ENCODE measurements around the gene DIS3L2. TPM values are rescaled to one million over a fixed set of nuclear protein-coding genes. Genes with fewer than 3 reads are reported as not detected.
A peak's percentile ranks its signal among the peaks of the same experiment; 100 is the strongest.
"Not testable (repeated sequence)": the region's sequence is repeated elsewhere in the genome, so short reads cannot be mapped to it uniquely, and the experiment has no call there.

DIS3L2 gene
- total RNA-seq, 2 donors from 2014 or later = 39.5 to 42.4 TPM

GRCh38 chr2:232029346-232029745, 67.8 kb downstream of the DIS3L2 start:
- peaks cover 36% of the 10 kb centered on the region for H3K36me3 Mint-ChIP-seq (ENCODE audit: low read depth)
- no peak overlapping the region for H3K27ac Mint-ChIP-seq
- no peak overlapping the region for H3K27ac ChIP-seq (ENCODE audit: low read depth, low read length)
- H3K4me3 ChIP-seq (ENCODE audit: low read length) = no peak overlapping the region
- H3K9me3 Mint-ChIP-seq = peaks cover 9% of the 10 kb centered on the region
- peaks cover 4% of the 10 kb centered on the region for H3K4me1 Mint-ChIP-seq
- no peaks in the 10 kb centered on the region for H3K9me3 ChIP-seq (ENCODE audit: control insufficient read depth, low read length)
- TF ChIP-seq CTCF (conservative IDR thresholded peaks at IDR 0.05) = no peak
- DNase-seq = no peak
- H3K27me3 ChIP-seq (ENCODE audit: control insufficient read depth, insufficient read depth, low read length, poor library complexity, severe bottlenecking) = no peaks in the 10 kb centered on the region
- no peak overlapping the region for H3K4me3 Mint-ChIP-seq
- no peaks in the 10 kb centered on the region for H3K4me1 ChIP-seq (ENCODE audit: control insufficient read depth, insufficient read depth, low read length)
- peaks cover 19% of the 10 kb centered on the region for H3K36me3 ChIP-seq (ENCODE audit: control insufficient read depth, insufficient read depth, low read length)
- H3K27me3 Mint-ChIP-seq (ENCODE audit: insufficient read depth) = no peaks in the 10 kb centered on the region
- WGBS, 2 experiments (ENCODE audit: insufficient coverage in 1 of 2, insufficient read length in 1 of 2) = 62 to 79% methylated on average over 3 to 4 of the region's 4 CpGs
- H3K9ac ChIP-seq (ENCODE audit: extremely low read depth, low read length, poor library complexity, severe bottlenecking) = no peak overlapping the region

- H3K9me3 ChIP-seq (ENCODE audit: control insufficient read depth, low read length) = no peaks in the 10 kb centered on the region
- H3K27me3 ChIP-seq (ENCODE audit: control insufficient read depth, insufficient read depth, low read length, poor library complexity, severe bottlenecking) = no peaks in the 10 kb centered on the region
- TF ChIP-seq CTCF (conservative IDR thresholded peaks at IDR 0.05) = peak; percentile 69
- H3K4me1 ChIP-seq (ENCODE audit: control insufficient read depth, insufficient read depth, low read length) = no peaks in the 10 kb centered on the region
- WGBS, 2 experiments (ENCODE audit: insufficient coverage in 1 of 2, insufficient read length in 1 of 2) = 90 to 100% methylated on average over 1 to 2 of the region's 2 CpGs
- H3K4me3 ChIP-seq (ENCODE audit: low read length) = no peak overlapping the region
- Mint-ChIP-seq H3K4me3 (no peak overlapping the region), H3K27ac (no peak overlapping the region), H3K27me3 (ENCODE audit: insufficient read depth) (no peaks in the 10 kb centered on the region), H3K4me1 (peaks cover 4% of the 10 kb centered on the region), H3K36me3 (ENCODE audit: low read depth) (peaks cover 41% of the 10 kb centered on the region), H3K9me3 (peaks cover 17% of the 10 kb centered on the region)
- peak; percentile 61 for DNase-seq
- no peak overlapping the region for H3K9ac ChIP-seq (ENCODE audit: extremely low read depth, low read length, poor library complexity, severe bottlenecking)
- H3K36me3 ChIP-seq (ENCODE audit: control insufficient read depth, insufficient read depth, low read length) = peaks cover 14% of the 10 kb centered on the region
- H3K27ac ChIP-seq (ENCODE audit: low read depth, low read length) = no peak overlapping the region
These were observed 68.7 kb downstream of the DIS3L2 start for GRCh38 chr2:232030229-232030628.

- DNase-seq; H3K4me3 ChIP-seq (ENCODE audit: low read length); H3K4me3 Mint-ChIP-seq; H3K36me3 ChIP-seq (ENCODE audit: control insufficient read depth, insufficient read depth, low read length); H3K4me1 ChIP-seq (ENCODE audit: control insufficient read depth, insufficient read depth, low read length); H3K27ac Mint-ChIP-seq; H3K9ac ChIP-seq (ENCODE audit: extremely low read depth, low read length, poor library complexity, severe bottlenecking); H3K27me3 ChIP-seq (ENCODE audit: control insufficient read depth, insufficient read depth, low read length, poor library complexity, severe bottlenecking); H3K27ac ChIP-seq (ENCODE audit: low read depth, low read length); H3K9me3 ChIP-seq (ENCODE audit: control insufficient read depth, low read length); H3K27me3 Mint-ChIP-seq (ENCODE audit: insufficient read depth): not testable (repeated sequence)
- Mint-ChIP-seq H3K4me1 (peaks cover 15% of the 10 kb centered on the region), H3K36me3 (ENCODE audit: low read depth) (peaks cover 58% of the 10 kb centered on the region), H3K9me3 (peaks cover 38% of the 10 kb centered on the region)
- 94% methylated on average over 2 of the region's 2 CpGs for WGBS, 2 experiments (ENCODE audit: insufficient coverage in 1 of 2, insufficient read length in 1 of 2)
These were observed 73.8 kb downstream of the DIS3L2 start for GRCh38 chr2:232035292-232035691.

GRCh38 chr2:232036876-232037275, 75.4 kb downstream of the DIS3L2 start:
- peaks cover 38% of the 10 kb centered on the region for H3K9me3 Mint-ChIP-seq
- H3K27me3 Mint-ChIP-seq (ENCODE audit: insufficient read depth); H3K27me3 ChIP-seq (ENCODE audit: control insufficient read depth, insufficient read depth, low read length, poor library complexity, severe bottlenecking); DNase-seq; H3K4me3 ChIP-seq (ENCODE audit: low read length); H3K36me3 ChIP-seq (ENCODE audit: control insufficient read depth, insufficient read depth, low read length); H3K4me1 ChIP-seq (ENCODE audit: control insufficient read depth, insufficient read depth, low read length); H3K27ac Mint-ChIP-seq; H3K27ac ChIP-seq (ENCODE audit: low read depth, low read length); H3K9me3 ChIP-seq (ENCODE audit: control insufficient read depth, low read length); H3K9ac ChIP-seq (ENCODE audit: extremely low read depth, low read length, poor library complexity, severe bottlenecking); H3K4me3 Mint-ChIP-seq: not testable (repeated sequence)
- peaks cover 15% of the 10 kb centered on the region for H3K4me1 Mint-ChIP-seq
- H3K36me3 Mint-ChIP-seq (ENCODE audit: low read depth) = peaks cover 50% of the 10 kb centered on the region
- WGBS, 2 experiments (ENCODE audit: insufficient coverage in 1 of 2, insufficient read length in 1 of 2) = 89 to 96% methylated on average over 4 of the region's 4 CpGs

All from endodermal cell (in vitro differentiated cells).